HFFc6 (cell line): ENCODE data around the gene NPW. TPM values are rescaled to one million over a fixed set of nuclear protein-coding genes. Genes with fewer than 3 reads are reported as not detected.

ENCODE experiments used
- DNase-seq: peaks from one replicate; pipeline ENCODE4 v3.0.0-alpha.2; 2018
- H3K27ac Mint-ChIP-seq: 2 replicates; pipeline ENCODE4 v1.8.0; 2020; ENCODE audit warnings: mild to moderate bottlenecking, mixed read lengths
- H3K27me3 Mint-ChIP-seq: 2 replicates; pipeline ENCODE4 v1.8.0; 2021; ENCODE audit warnings: mild to moderate bottlenecking, moderate library complexity, mixed read lengths; ENCODE audit not compliant: insufficient read depth
- H3K36me3 Mint-ChIP-seq: 2 replicates; pipeline ENCODE4 v1.8.0; 2021; ENCODE audit warnings: low read depth, mixed read lengths
- H3K4me1 Mint-ChIP-seq: 2 replicates; pipeline ENCODE4 v1.8.0; 2020; ENCODE audit warnings: low read depth, mixed read lengths
- H3K4me3 Mint-ChIP-seq: 2 replicates; pipeline ENCODE4 v1.8.0; 2020; ENCODE audit warnings: mild to moderate bottlenecking, moderate library complexity, mixed read lengths
- H3K9me3 Mint-ChIP-seq: 2 replicates; pipeline ENCODE4 v1.8.0; 2020; ENCODE audit warnings: mild to moderate bottlenecking, mixed read lengths
- CTCF ChIP-seq: fragments of 200-600 bp; sonication (generic); IDR thresholded peaks from 2 replicates; pipeline ENCODE4 v1.5.0; 2021; ENCODE audit warnings: antibody characterized with exemption, mild to moderate bottlenecking
- total RNA-seq, 6 experiments: library from RNA; stranded (reverse); fragmentation: NEBNext Ultra II Directional; extraction: Animal tissue kit (Norgen Biotek cat#: 25700); gene quantifications; 2 replicates in 1 of 6; 3 replicates in 5 of 6; pipeline ENCODE4 v1.2.3, GENCODE V29; 2021

Gene NPW
- total RNA-seq, 6 experiments from 2014 or later: 0.57 to 2.1 (median 1.4) TPM

DNA sequence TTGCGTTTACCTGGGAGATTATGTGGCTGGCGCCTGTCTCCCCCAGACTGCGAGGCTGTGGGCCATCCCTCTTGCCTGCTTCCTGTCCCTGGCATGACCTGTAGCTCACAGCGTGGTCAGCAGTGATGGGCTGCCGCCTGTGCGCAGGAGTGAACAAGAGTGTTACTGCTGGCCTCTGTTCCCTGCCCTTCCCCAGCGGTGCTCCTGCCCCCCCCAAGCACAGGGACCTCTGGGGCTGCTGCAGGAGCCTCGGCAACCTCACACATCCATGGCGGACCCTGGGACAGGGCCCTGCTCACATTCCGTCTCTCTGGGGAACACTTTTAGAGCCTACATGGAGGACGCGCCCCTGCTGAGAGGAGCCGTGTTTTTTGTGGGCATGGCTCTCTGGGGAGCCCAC lies 38.8 kb downstream of the NPW start:
- H3K36me3 Mint-ChIP-seq: no peaks in the 10 kb centered on the region
- no peak overlapping the region for H3K27ac Mint-ChIP-seq
- H3K4me1 Mint-ChIP-seq: no peaks in the 10 kb centered on the region
- no peak overlapping the region for H3K4me3 Mint-ChIP-seq
- DNase-seq: no peak
- H3K27me3 Mint-ChIP-seq: no peaks in the 10 kb centered on the region; the same call in 1 of the 2 replicates
- no peak for TF ChIP-seq CTCF
- no peaks in the 10 kb centered on the region for H3K9me3 Mint-ChIP-seq

DNA sequence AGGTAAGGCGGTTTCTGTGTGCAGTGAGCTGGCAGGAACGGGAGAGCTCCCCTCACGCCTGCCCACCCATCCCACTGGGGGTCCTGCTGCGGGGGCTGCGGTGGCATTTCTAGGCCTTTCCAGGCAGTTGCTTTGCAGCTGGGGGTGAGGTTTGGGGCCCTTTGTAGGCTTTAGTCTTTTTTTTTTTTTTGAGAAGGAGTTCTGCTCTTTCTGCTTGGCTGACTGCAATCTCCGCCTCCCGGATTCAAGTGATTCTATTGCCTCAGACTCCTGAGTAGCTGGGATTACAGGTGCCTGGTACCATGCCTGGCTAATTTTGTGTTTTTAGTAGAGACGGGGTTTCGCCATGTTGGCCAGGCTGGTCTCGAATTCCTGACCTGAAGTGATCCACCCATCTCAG lies 39.3 kb downstream of the NPW start:
- no peaks in the 10 kb centered on the region for H3K9me3 Mint-ChIP-seq
- H3K4me1 Mint-ChIP-seq: no peaks in the 10 kb centered on the region
- TF ChIP-seq CTCF: no peak
- no peak overlapping the region for H3K27ac Mint-ChIP-seq
- no peak overlapping the region for H3K4me3 Mint-ChIP-seq
- H3K36me3 Mint-ChIP-seq: no peaks in the 10 kb centered on the region
- DNase-seq: no peak
- no peaks in the 10 kb centered on the region; the same call in 1 of the 2 replicates for H3K27me3 Mint-ChIP-seq

DNA sequence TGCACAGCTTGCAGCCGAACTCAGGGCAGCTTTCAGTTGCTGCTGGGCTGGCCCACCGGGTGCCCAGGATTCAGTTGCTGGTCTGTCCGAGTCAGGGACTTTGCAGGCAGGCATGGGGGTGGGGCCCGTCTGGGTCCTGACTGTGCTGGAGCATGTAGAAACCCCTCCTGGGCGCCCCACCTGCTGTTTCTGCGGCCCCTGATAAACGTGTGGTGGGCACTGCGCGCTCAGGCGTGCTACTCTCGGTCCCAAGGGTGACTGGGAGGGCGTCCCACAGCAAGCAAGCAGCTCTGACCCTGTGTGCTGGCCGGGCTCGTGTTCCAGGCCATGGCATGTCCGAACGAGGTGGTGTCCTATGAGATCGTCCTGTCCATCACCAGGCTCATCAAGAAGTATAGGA lies 40.8 kb downstream of the NPW start:
- H3K27me3 Mint-ChIP-seq: no peaks in the 10 kb centered on the region; the same call in 1 of the 2 replicates
- H3K9me3 Mint-ChIP-seq: no peaks in the 10 kb centered on the region
- no peak overlapping the region for H3K27ac Mint-ChIP-seq
- H3K4me1 Mint-ChIP-seq: no peaks in the 10 kb centered on the region
- no peak for DNase-seq
- no peaks in the 10 kb centered on the region; the same call in 1 of the 2 replicates for H3K36me3 Mint-ChIP-seq
- H3K4me3 Mint-ChIP-seq: no peak overlapping the region
- no peak for TF ChIP-seq CTCF

- H3K4me1 Mint-ChIP-seq: no peaks in the 10 kb centered on the region
Measured at GRCh38 chr16:2061023-2061422, 41.4 kb downstream of the NPW start.

GRCh38 chr16:2061526-2061925 lies 41.9 kb downstream of the NPW start:
- no peaks in the 10 kb centered on the region for H3K4me1 Mint-ChIP-seq
- DNase-seq: no peak
- H3K36me3 Mint-ChIP-seq: no peaks in the 10 kb centered on the region; the same call in 1 of the 2 replicates
- H3K9me3 Mint-ChIP-seq: no peaks in the 10 kb centered on the region
- no peak overlapping the region for H3K4me3 Mint-ChIP-seq
- H3K27ac Mint-ChIP-seq: no peak overlapping the region
- peaks cover 1% of the 10 kb centered on the region for H3K27me3 Mint-ChIP-seq
- TF ChIP-seq CTCF: no peak

More at GRCh38 chr16:2061023-2061422, 41.4 kb downstream of the NPW start:
- H3K27me3 Mint-ChIP-seq: no peaks in the 10 kb centered on the region; the same call in 1 of the 2 replicates
- no peaks in the 10 kb centered on the region for H3K9me3 Mint-ChIP-seq
- no peak for DNase-seq
- no peaks in the 10 kb centered on the region; the same call in 1 of the 2 replicates for H3K36me3 Mint-ChIP-seq
- H3K4me3 Mint-ChIP-seq: no peak overlapping the region
- no peak for TF ChIP-seq CTCF
- no peak overlapping the region for H3K27ac Mint-ChIP-seq

DNA sequence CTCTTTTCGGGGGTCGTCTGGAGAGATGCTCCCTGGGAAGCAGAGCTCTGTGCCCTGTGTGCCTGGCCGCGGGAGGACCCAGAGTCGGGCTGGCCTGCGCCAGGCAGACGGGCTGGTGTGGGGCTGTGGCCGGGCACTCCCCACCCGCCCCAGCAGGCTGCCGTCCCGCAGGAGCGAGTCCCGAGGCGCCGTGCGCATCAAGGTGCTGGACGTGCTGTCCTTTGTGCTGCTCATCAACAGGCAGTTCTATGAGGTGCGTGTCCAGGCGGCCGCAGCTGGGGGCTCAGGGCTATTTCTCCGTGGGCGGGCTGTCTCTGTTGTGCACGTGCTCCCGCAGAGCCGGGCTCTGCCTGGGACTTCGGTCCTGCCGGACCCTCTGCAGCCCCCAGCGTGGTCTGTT lies 43.2 kb downstream of the NPW start:
- TF ChIP-seq CTCF: no peak
- Mint-ChIP-seq H3K27ac (no peak overlapping the region), H3K36me3 (peaks cover 2% of the 10 kb centered on the region; the same call in 1 of the 2 replicates), H3K4me3 (no peak overlapping the region), H3K4me1 (no peaks in the 10 kb centered on the region), H3K27me3 (peaks cover 3% of the 10 kb centered on the region), H3K9me3 (no peaks in the 10 kb centered on the region)
- no peak for DNase-seq
